ENCODE data around the gene PTGFR.

The PTGFR gene

DNA sequence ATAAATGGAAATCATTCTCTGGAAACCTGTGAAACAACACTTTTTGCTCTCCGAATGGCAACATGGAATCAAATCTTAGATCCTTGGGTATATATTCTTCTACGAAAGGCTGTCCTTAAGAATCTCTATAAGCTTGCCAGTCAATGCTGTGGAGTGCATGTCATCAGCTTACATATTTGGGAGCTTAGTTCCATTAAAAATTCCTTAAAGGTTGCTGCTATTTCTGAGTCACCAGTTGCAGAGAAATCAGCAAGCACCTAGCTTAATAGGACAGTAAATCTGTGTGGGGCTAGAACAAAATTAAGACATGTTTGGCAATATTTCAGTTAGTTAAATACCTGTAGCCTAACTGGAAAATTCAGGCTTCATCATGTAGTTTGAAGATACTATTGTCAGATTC is 45.7 kb downstream of the PTGFR start:
- Histone ChIP-seq H3K4ac (ENCODE audit: low read depth in 1 of 2, low read length in 2 of 2) (no peak overlapping the region), H3K27ac (ENCODE audit: low read length, poor library complexity, severe bottlenecking) (no peak overlapping the region), H3K4me2 (ENCODE audit: low read length, poor library complexity, severe bottlenecking) (no peak overlapping the region), H3K18ac (ENCODE audit: low read depth in 1 of 2, low read length in 2 of 2) (no peak overlapping the region), H2BK15ac (ENCODE audit: low read depth, poor library complexity, severe bottlenecking) (no peak overlapping the region), H2BK5ac (ENCODE audit: low read depth, low read length, poor library complexity, severe bottlenecking) (no peak overlapping the region), H3K23ac (ENCODE audit: low read length in 2 of 2) (no peak overlapping the region), H3K4me1 (ENCODE audit: control insufficient read depth, insufficient read depth, low read depth, low read length) (no peaks in the 10 kb centered on the region), H3K9ac (ENCODE audit: low read length) (no peak overlapping the region), H2AFZ (ENCODE audit: low read depth, low read length) (no peak overlapping the region), H3K9me3 (ENCODE audit: control insufficient read depth, low read length) (no peaks in the 10 kb centered on the region), H2AK5ac (ENCODE audit: low read length, severe bottlenecking) (no peak overlapping the region), H3K79me1 (replicated peaks; ENCODE audit: low read length, poor library complexity, severe bottlenecking) (no peaks in the 10 kb centered on the region), H2BK120ac (ENCODE audit: low read depth, low read length) (no peak overlapping the region), H3K14ac (ENCODE audit: low read length in 2 of 2) (no peak overlapping the region), H3K36me3 (ENCODE audit: control insufficient read depth in 1 of 2, insufficient read depth in 2 of 2, low read depth in 1 of 2, low read length in 2 of 2) (peaks cover 0 to 73% of the 10 kb centered on the region in 2 experiments), H2BK12ac (ENCODE audit: low read length in 2 of 2) (no peak overlapping the region), H4K8ac (ENCODE audit: low read length) (no peak overlapping the region), H3K4me3 (ENCODE audit: insufficient read depth in 1 of 2, low read depth in 1 of 2, low read length in 2 of 2) (no peak overlapping the region), H4K91ac (ENCODE audit: low read length) (no peak overlapping the region), H3K27me3 (ENCODE audit: control insufficient read depth in 1 of 2, insufficient read depth in 1 of 2, low read length in 2 of 2) (peaks cover 0 to 3% of the 10 kb centered on the region in 2 experiments)
- DNase-seq, result no peak
- 93% methylated on average over 2 of the region's 2 CpGs for WGBS

DNA sequence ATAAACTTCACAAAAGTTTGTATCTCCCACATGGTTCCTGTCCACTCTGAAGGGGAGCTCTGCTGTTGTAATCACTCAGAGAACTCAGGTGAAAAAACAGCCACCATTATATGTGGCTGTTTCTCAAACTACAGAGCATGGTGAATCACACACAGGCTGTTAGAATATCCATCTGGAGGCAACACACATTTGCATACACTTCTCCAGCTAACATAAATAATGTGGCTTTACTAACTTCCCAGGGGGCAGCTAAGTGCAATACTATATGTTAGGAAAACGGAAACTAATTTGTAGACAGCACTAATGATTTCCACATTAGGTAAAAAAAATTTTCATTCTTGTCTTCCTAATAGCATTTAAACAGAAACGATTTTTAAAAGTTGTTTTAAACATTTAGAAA is 49.3 kb downstream of the PTGFR start:
- peaks cover 0 to 3% of the 10 kb centered on the region in 2 experiments for H3K27me3 ChIP-seq (ENCODE audit: control insufficient read depth in 1 of 2, insufficient read depth in 1 of 2, low read length in 2 of 2)
- no peak overlapping the region for H2AK5ac ChIP-seq (ENCODE audit: low read length, severe bottlenecking)

DNA sequence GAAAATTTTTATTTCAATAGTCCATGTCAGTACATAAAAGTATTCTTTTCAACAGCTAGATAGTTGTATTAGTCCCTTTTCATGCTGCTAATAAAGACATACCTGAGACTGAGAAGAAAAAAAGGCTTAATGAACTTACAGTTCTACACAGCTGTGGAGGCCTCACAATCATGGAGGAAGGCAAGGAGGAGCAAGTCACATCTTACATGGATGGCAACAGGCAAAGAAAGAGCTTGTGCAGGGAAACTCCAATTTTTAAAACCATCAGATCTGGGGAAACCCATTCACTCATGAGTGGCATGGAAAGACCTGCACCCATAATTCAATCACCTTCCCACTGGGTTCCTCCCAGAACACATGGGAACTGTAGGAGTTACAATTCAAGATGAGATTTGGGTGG is 50.7 kb downstream of the PTGFR start:
- H2AK5ac ChIP-seq (ENCODE audit: low read length, severe bottlenecking), result no peak overlapping the region
- H3K4ac ChIP-seq (ENCODE audit: low read depth in 1 of 2, low read length in 2 of 2), result no peak overlapping the region
- H3K4me2 ChIP-seq (ENCODE audit: low read length, poor library complexity, severe bottlenecking), result no peak overlapping the region
- peaks cover 0 to 3% of the 10 kb centered on the region in 2 experiments for H3K27me3 ChIP-seq (ENCODE audit: control insufficient read depth in 1 of 2, insufficient read depth in 1 of 2, low read length in 2 of 2)
- no peak overlapping the region for H4K91ac ChIP-seq (ENCODE audit: low read length)
- H3K4me1 ChIP-seq (ENCODE audit: control insufficient read depth, insufficient read depth, low read depth, low read length), result peaks cover 2% of the 10 kb centered on the region
- H3K36me3 ChIP-seq (ENCODE audit: control insufficient read depth in 1 of 2, insufficient read depth in 2 of 2, low read depth in 1 of 2, low read length in 2 of 2), result peaks cover 0 to 39% of the 10 kb centered on the region in 2 experiments
- no peaks in the 10 kb centered on the region for H3K79me1 ChIP-seq (replicated peaks; ENCODE audit: low read length, poor library complexity, severe bottlenecking)
- H4K8ac ChIP-seq (ENCODE audit: low read length), result no peak overlapping the region
- no peak overlapping the region for H2BK120ac ChIP-seq (ENCODE audit: low read depth, low read length)
- DNase-seq, result no peak
- peaks cover 7% of the 10 kb centered on the region for H3K9me3 ChIP-seq (ENCODE audit: control insufficient read depth, low read length)
- no peak overlapping the region for H3K14ac ChIP-seq (ENCODE audit: low read length in 2 of 2)
- H2BK5ac ChIP-seq (ENCODE audit: low read depth, low read length, poor library complexity, severe bottlenecking), result no peak overlapping the region
- H3K18ac ChIP-seq (ENCODE audit: low read depth in 1 of 2, low read length in 2 of 2), result no peak overlapping the region
- no peak overlapping the region for H2AFZ ChIP-seq (ENCODE audit: low read depth, low read length)
- H3K9ac ChIP-seq (ENCODE audit: low read length), result no peak overlapping the region
- no peak overlapping the region for H2BK15ac ChIP-seq (ENCODE audit: low read depth, poor library complexity, severe bottlenecking)
- H3K23ac ChIP-seq (ENCODE audit: low read length in 2 of 2), result no peak overlapping the region
- H3K4me3 ChIP-seq (ENCODE audit: insufficient read depth in 1 of 2, low read depth in 1 of 2, low read length in 2 of 2), result no peak overlapping the region
- no peak overlapping the region for H3K27ac ChIP-seq (ENCODE audit: low read length, poor library complexity, severe bottlenecking)
- no peak overlapping the region for H2BK12ac ChIP-seq (ENCODE audit: low read length in 2 of 2)

More for the DNA sequence above, 49.3 kb downstream of the PTGFR start:
- Histone ChIP-seq H3K4me1 (ENCODE audit: control insufficient read depth, insufficient read depth, low read depth, low read length) (peaks cover 2% of the 10 kb centered on the region), H2BK5ac (ENCODE audit: low read depth, low read length, poor library complexity, severe bottlenecking) (no peak overlapping the region), H4K8ac (ENCODE audit: low read length) (no peak overlapping the region), H3K4me2 (ENCODE audit: low read length, poor library complexity, severe bottlenecking) (no peak overlapping the region), H4K91ac (ENCODE audit: low read length) (no peak overlapping the region), H3K79me1 (replicated peaks; ENCODE audit: low read length, poor library complexity, severe bottlenecking) (no peaks in the 10 kb centered on the region), H3K36me3 (ENCODE audit: control insufficient read depth in 1 of 2, insufficient read depth in 2 of 2, low read depth in 1 of 2, low read length in 2 of 2) (peaks cover 0 to 46% of the 10 kb centered on the region in 2 experiments), H3K9ac (ENCODE audit: low read length) (no peak overlapping the region), H3K18ac (ENCODE audit: low read depth in 1 of 2, low read length in 2 of 2) (no peak overlapping the region), H3K14ac (ENCODE audit: low read length in 2 of 2) (no peak overlapping the region), H3K4ac (ENCODE audit: low read depth in 1 of 2, low read length in 2 of 2) (no peak overlapping the region), H3K27ac (ENCODE audit: low read length, poor library complexity, severe bottlenecking) (no peak overlapping the region), H2BK12ac (ENCODE audit: low read length in 2 of 2) (no peak overlapping the region), H3K4me3 (ENCODE audit: insufficient read depth in 1 of 2, low read depth in 1 of 2, low read length in 2 of 2) (no peak overlapping the region), H3K23ac (ENCODE audit: low read length in 2 of 2) (no peak overlapping the region), H2BK15ac (ENCODE audit: low read depth, poor library complexity, severe bottlenecking) (no peak overlapping the region), H3K9me3 (ENCODE audit: control insufficient read depth, low read length) (peaks cover 7% of the 10 kb centered on the region), H2BK120ac (ENCODE audit: low read depth, low read length) (no peak overlapping the region), H2AFZ (ENCODE audit: low read depth, low read length) (no peak overlapping the region)
- no CpG with 5 or more reads among the region's 2 CpGs for WGBS
- peak; percentile 7 for DNase-seq

DNA sequence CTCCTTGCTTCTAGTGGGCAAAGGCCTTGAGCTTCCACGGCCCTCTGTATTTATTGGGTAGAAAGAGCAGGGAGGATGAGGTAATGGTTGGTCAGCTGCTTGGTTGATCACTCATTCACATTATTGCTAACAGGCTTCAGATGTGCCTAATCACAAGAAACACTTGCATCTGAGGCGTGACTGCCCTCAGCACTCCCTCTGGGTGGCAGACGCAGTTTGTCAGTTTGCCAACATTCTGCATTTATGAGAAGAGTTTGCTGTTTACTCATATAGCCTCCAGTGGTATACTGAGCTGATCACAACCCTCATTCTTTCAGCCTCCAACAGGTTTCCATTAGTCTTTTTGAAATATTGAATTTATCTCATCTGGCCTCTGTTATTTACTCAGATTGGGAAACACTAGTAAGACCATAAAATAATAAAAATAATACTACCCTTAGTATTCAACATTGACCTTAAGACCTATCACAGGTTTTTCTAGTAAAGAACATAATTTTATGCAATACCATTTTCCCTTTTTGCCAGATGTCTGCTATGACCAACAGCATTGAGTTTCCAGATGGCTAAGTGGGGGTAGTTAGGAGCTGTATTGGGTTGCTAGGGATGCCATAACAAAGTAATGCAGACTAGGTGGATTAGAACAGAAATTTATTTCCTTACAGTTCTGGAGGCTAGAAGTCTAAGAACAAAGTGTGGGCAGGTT is 53.3 kb downstream of the PTGFR start:
- H3K4ac ChIP-seq (ENCODE audit: low read depth in 1 of 2, low read length in 2 of 2), result no peak overlapping the region

More for the DNA sequence above, 53.3 kb downstream of the PTGFR start:
- H3K14ac ChIP-seq (ENCODE audit: low read length in 2 of 2), result no peak overlapping the region
- no peak overlapping the region for H2BK12ac ChIP-seq (ENCODE audit: low read length in 2 of 2)
- H3K4me2 ChIP-seq (ENCODE audit: low read length, poor library complexity, severe bottlenecking), result no peak overlapping the region
- no peak overlapping the region for H2AK5ac ChIP-seq (ENCODE audit: low read length, severe bottlenecking)
- peaks cover 13% of the 10 kb centered on the region for H3K9me3 ChIP-seq (ENCODE audit: control insufficient read depth, low read length)
- no peak overlapping the region for H3K23ac ChIP-seq (ENCODE audit: low read length in 2 of 2)
- H3K9ac ChIP-seq (ENCODE audit: low read length), result no peak overlapping the region
- H3K4me1 ChIP-seq (ENCODE audit: control insufficient read depth, insufficient read depth, low read depth, low read length), result peaks cover 2% of the 10 kb centered on the region
- H3K18ac ChIP-seq (ENCODE audit: low read depth in 1 of 2, low read length in 2 of 2), result no peak overlapping the region
- WGBS, result 71% methylated on average over 2 of the region's 3 CpGs
- H2BK15ac ChIP-seq (ENCODE audit: low read depth, poor library complexity, severe bottlenecking), result no peak overlapping the region
- H3K36me3 ChIP-seq (ENCODE audit: control insufficient read depth in 1 of 2, insufficient read depth in 2 of 2, low read depth in 1 of 2, low read length in 2 of 2), result peaks cover 0 to 13% of the 10 kb centered on the region in 2 experiments
- no peak overlapping the region for H4K91ac ChIP-seq (ENCODE audit: low read length)
- DNase-seq, result no peak
- no peak overlapping the region for H2BK120ac ChIP-seq (ENCODE audit: low read depth, low read length)
- no peak overlapping the region for H3K4me3 ChIP-seq (ENCODE audit: insufficient read depth in 1 of 2, low read depth in 1 of 2, low read length in 2 of 2)
- H2BK5ac ChIP-seq (ENCODE audit: low read depth, low read length, poor library complexity, severe bottlenecking), result no peak overlapping the region
- no peak overlapping the region for H4K8ac ChIP-seq (ENCODE audit: low read length)
- H3K27me3 ChIP-seq (ENCODE audit: control insufficient read depth in 1 of 2, insufficient read depth in 1 of 2, low read length in 2 of 2), result peaks cover 0 to 4% of the 10 kb centered on the region in 2 experiments
- no peak overlapping the region for H2AFZ ChIP-seq (ENCODE audit: low read depth, low read length)
- H3K79me1 ChIP-seq (replicated peaks; ENCODE audit: low read length, poor library complexity, severe bottlenecking), result no peaks in the 10 kb centered on the region
- no peak overlapping the region for H3K27ac ChIP-seq (ENCODE audit: low read length, poor library complexity, severe bottlenecking)
